Neural cell (in vitro differentiated cells): ENCODE measurements around the gene BABAM1.
"Not testable (repeated sequence)": the region's sequence is repeated elsewhere in the genome, so short reads cannot be mapped to it uniquely, and the experiment has no call there.

ENCODE experiments used
- EP300 ChIP-seq: fragments of 450-650 bp; conservative IDR thresholded peaks from 2 replicates; pipeline ENCODE4 v1.6.1; 2014; ENCODE audit warnings: antibody characterized with exemption, mild to moderate bottlenecking, moderate library complexity; ENCODE audit not compliant: poor library complexity, severe bottlenecking
- EZH2 ChIP-seq: fragments of 200-600, 300-800 bp; shearing (Covaris generic), sonication (generic); IDR thresholded peaks from 2 replicates; pipeline ENCODE4 v1.6.1; 2014; ENCODE audit warnings: antibody characterized with exemption, low read length, borderline replicate concordance, mild to moderate bottlenecking; ENCODE audit not compliant: insufficient read depth, poor library complexity, severe bottlenecking
- MXI1 ChIP-seq: fragments of 450-650 bp; conservative IDR thresholded peaks from 2 replicates; pipeline ENCODE4 v1.6.1; 2014; ENCODE audit warnings: antibody characterized with exemption, mild to moderate bottlenecking; ENCODE audit not compliant: poor library complexity, severe bottlenecking
- POLR2AphosphoS5 ChIP-seq: IDR thresholded peaks from 2 replicates; pipeline ENCODE4 v1.6.1; 2012
- RAD21 ChIP-seq: fragments of 450-650 bp; conservative IDR thresholded peaks from 2 replicates; pipeline ENCODE4 v1.6.1; 2014; ENCODE audit warnings: antibody characterized with exemption, mild to moderate bottlenecking, moderate library complexity
- SMC3 ChIP-seq: fragments of 450-650 bp; conservative IDR thresholded peaks from 2 replicates; pipeline ENCODE4 v1.6.1; 2014; ENCODE audit warnings: antibody characterized with exemption, mild to moderate bottlenecking, moderate library complexity; ENCODE audit not compliant: poor library complexity
- TAF1 ChIP-seq: IDR thresholded peaks from 2 replicates; pipeline ENCODE4 v1.6.1; 2012; ENCODE audit warnings: low read depth
- TF ChIP-seq, protein P1 (sequence below): fragments of 450-650 bp; IDR thresholded peaks from 2 replicates; pipeline ENCODE4 v1.5.1; 2014; ENCODE audit warnings: antibody characterized with exemption, mild to moderate bottlenecking, moderate library complexity; ENCODE audit not compliant: poor library complexity, severe bottlenecking
- TF ChIP-seq, protein P2 (sequence below): IDR thresholded peaks from 2 replicates; pipeline ENCODE4 v1.6.1; 2012; ENCODE audit warnings: borderline replicate concordance

GRCh38 chr19:17295551-17295950 is 28.3 kb downstream of the BABAM1 start:
- TF ChIP-seq, protein P1, sequence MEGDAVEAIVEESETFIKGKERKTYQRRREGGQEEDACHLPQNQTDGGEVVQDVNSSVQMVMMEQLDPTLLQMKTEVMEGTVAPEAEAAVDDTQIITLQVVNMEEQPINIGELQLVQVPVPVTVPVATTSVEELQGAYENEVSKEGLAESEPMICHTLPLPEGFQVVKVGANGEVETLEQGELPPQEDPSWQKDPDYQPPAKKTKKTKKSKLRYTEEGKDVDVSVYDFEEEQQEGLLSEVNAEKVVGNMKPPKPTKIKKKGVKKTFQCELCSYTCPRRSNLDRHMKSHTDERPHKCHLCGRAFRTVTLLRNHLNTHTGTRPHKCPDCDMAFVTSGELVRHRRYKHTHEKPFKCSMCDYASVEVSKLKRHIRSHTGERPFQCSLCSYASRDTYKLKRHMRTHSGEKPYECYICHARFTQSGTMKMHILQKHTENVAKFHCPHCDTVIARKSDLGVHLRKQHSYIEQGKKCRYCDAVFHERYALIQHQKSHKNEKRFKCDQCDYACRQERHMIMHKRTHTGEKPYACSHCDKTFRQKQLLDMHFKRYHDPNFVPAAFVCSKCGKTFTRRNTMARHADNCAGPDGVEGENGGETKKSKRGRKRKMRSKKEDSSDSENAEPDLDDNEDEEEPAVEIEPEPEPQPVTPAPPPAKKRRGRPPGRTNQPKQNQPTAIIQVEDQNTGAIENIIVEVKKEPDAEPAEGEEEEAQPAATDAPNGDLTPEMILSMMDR = not testable (repeated sequence)
- not testable (repeated sequence) for TF ChIP-seq EP300, POLR2AphosphoS5, EZH2, MXI1, TAF1, RAD21, SMC3
- TF ChIP-seq, protein P2, sequence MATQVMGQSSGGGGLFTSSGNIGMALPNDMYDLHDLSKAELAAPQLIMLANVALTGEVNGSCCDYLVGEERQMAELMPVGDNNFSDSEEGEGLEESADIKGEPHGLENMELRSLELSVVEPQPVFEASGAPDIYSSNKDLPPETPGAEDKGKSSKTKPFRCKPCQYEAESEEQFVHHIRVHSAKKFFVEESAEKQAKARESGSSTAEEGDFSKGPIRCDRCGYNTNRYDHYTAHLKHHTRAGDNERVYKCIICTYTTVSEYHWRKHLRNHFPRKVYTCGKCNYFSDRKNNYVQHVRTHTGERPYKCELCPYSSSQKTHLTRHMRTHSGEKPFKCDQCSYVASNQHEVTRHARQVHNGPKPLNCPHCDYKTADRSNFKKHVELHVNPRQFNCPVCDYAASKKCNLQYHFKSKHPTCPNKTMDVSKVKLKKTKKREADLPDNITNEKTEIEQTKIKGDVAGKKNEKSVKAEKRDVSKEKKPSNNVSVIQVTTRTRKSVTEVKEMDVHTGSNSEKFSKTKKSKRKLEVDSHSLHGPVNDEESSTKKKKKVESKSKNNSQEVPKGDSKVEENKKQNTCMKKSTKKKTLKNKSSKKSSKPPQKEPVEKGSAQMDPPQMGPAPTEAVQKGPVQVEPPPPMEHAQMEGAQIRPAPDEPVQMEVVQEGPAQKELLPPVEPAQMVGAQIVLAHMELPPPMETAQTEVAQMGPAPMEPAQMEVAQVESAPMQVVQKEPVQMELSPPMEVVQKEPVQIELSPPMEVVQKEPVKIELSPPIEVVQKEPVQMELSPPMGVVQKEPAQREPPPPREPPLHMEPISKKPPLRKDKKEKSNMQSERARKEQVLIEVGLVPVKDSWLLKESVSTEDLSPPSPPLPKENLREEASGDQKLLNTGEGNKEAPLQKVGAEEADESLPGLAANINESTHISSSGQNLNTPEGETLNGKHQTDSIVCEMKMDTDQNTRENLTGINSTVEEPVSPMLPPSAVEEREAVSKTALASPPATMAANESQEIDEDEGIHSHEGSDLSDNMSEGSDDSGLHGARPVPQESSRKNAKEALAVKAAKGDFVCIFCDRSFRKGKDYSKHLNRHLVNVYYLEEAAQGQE = not testable (repeated sequence)
